Nephron progenitor cell (in vitro differentiated cells): ENCODE measurements around the gene LY6G5B.

Source experiments
- DNase-seq: peaks from one replicate; pipeline ENCODE4 v3.0.0; 2021
- H3K27ac Mint-ChIP-seq: 2 replicates; pipeline ENCODE4 v1.8.0; 2021; ENCODE audit warnings: mild to moderate bottlenecking, moderate library complexity, mixed read lengths
- H3K27me3 Mint-ChIP-seq: 2 replicates; pipeline ENCODE4 v1.8.0; 2021; ENCODE audit warnings: mild to moderate bottlenecking, low read depth, mixed read lengths; ENCODE audit not compliant: poor library complexity
- H3K36me3 Mint-ChIP-seq: 2 replicates; pipeline ENCODE4 v1.8.0; 2021; ENCODE audit warnings: low read depth, mixed read lengths
- H3K4me1 Mint-ChIP-seq: 2 replicates; pipeline ENCODE4 v1.8.0; 2021; ENCODE audit warnings: mixed read lengths
- H3K4me3 Mint-ChIP-seq: 2 replicates; pipeline ENCODE4 v1.8.0; 2021; ENCODE audit warnings: mild to moderate bottlenecking, moderate library complexity, mixed read lengths
- H3K9me3 Mint-ChIP-seq: 2 replicates; pipeline ENCODE4 v1.8.0; 2021; ENCODE audit warnings: mild to moderate bottlenecking, moderate library complexity, mixed read lengths
- TF ChIP-seq, protein P1 (sequence below): fragments of 200-600 bp; sonication (generic); IDR thresholded peaks from 2 replicates; pipeline ENCODE4 v1.5.0; 2021; ENCODE audit warnings: antibody characterized with exemption

The LY6G5B gene

DNA sequence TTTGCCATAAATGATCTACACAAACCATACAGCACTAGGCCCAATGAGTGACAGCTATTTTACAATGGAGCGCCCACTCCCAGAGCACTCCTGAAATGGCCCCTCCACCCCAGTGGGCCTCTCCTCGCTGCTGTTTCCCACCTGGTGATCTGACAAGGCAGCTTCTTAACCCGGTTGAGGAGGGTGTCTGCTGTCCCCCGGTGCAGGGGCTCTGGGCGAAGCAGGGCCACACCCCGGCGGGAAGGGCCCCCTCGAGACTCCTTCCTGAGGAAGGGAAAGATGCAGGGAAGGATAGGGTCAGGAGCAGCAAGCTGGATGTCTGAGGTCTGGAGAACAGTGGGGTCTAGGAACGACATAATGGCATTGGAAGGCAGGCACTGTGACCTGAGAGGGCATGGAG is 23.1 kb downstream of the LY6G5B start:
- Mint-ChIP-seq H3K27ac (peak overlapping the region; percentile 19), H3K9me3 (no peaks in the 10 kb centered on the region), H3K4me1 (peaks cover 21% of the 10 kb centered on the region), H3K27me3 (no peaks in the 10 kb centered on the region), H3K36me3 (peaks cover 58% of the 10 kb centered on the region), H3K4me3 (no peak overlapping the region)
- TF ChIP-seq, protein P1, sequence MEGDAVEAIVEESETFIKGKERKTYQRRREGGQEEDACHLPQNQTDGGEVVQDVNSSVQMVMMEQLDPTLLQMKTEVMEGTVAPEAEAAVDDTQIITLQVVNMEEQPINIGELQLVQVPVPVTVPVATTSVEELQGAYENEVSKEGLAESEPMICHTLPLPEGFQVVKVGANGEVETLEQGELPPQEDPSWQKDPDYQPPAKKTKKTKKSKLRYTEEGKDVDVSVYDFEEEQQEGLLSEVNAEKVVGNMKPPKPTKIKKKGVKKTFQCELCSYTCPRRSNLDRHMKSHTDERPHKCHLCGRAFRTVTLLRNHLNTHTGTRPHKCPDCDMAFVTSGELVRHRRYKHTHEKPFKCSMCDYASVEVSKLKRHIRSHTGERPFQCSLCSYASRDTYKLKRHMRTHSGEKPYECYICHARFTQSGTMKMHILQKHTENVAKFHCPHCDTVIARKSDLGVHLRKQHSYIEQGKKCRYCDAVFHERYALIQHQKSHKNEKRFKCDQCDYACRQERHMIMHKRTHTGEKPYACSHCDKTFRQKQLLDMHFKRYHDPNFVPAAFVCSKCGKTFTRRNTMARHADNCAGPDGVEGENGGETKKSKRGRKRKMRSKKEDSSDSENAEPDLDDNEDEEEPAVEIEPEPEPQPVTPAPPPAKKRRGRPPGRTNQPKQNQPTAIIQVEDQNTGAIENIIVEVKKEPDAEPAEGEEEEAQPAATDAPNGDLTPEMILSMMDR = no peak
- no peak for DNase-seq

DNA sequence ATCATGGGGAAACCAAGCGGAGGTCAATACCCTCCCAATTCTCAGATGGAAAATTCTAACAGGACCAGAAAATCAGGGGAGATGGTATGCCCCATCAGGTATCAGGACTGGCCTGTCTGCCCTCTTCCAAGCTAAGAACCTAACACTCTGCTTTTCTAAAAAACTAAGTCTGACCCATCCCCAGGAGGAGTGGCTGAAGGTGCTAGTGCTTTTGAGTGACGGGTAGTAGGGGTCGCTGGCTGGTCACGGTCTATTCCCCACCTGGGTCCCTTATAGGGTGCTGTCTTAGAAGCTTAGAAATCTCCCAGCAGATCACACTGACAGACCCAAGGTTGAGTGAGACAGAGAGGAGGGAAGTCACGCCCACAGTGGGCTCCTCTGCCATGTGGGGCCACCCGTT is 23.8 kb downstream of the LY6G5B start:
- TF ChIP-seq, protein P1 = no peak
- DNase-seq = no peak
- H3K27me3 Mint-ChIP-seq = no peaks in the 10 kb centered on the region
- H3K4me3 Mint-ChIP-seq = no peak overlapping the region
- no peak overlapping the region for H3K27ac Mint-ChIP-seq
- peaks cover 25% of the 10 kb centered on the region for H3K4me1 Mint-ChIP-seq
- peaks cover 60% of the 10 kb centered on the region for H3K36me3 Mint-ChIP-seq
- no peaks in the 10 kb centered on the region for H3K9me3 Mint-ChIP-seq

DNA sequence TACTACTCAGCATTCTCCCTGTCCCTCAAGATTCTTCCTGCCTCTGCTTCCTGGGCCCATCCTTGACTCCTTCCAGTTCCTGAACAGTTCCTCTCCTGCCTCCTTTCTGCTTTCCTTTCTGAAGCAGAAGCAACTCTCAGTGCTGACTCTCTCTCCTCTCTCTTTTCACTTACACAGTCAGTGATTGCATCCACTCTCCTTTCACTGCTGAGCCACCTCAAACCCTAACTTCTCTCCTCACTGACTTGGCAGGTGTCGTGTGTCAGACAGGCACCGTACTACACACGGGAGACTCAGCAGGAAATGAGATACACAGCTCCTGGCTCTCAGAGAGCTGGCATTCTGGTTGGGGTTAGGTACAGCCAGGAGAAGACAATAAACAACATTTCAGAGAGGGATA is 27.8 kb downstream of the LY6G5B start:
- Mint-ChIP-seq H3K4me3 (no peak overlapping the region), H3K27me3 (peaks cover 2% of the 10 kb centered on the region), H3K4me1 (peaks cover 31% of the 10 kb centered on the region), H3K27ac (peak overlapping the region; percentile 57), H3K36me3 (peaks cover 50% of the 10 kb centered on the region), H3K9me3 (no peaks in the 10 kb centered on the region)
- no peak for DNase-seq
- TF ChIP-seq, protein P1 = no peak

DNA sequence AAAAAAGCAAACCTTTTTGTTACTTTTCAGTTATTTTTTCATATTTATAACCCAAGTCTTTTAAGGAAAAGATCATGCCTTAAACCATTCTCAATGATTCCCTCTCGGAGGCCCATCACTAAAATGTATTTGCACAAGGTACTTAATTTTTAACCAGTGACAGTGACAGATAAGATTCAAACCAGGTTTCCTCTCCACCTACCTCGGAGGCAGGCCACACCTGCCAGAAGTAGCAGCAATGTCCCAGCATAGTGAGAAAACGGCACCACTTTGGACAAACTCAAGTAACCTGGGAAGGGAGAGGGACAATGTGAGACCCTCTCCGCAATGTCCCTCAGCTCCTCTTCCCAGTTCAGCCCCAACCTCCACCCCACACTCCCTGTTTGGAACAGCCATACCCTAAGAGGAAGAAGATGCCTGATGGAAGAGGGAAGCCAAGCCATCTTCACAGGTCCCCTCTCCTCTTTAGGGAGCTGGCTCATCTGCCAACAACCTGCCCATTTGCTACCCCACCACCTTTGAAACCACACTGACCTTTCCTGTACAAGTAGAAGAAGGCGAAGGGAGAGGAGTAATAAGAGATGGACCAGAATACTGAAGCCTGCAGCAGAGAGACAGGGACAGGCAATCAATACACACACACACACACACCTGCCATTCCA is 31.1 kb downstream of the LY6G5B start:
- H3K9me3 Mint-ChIP-seq = no peaks in the 10 kb centered on the region
- TF ChIP-seq, protein P1 = no peak

DNA sequence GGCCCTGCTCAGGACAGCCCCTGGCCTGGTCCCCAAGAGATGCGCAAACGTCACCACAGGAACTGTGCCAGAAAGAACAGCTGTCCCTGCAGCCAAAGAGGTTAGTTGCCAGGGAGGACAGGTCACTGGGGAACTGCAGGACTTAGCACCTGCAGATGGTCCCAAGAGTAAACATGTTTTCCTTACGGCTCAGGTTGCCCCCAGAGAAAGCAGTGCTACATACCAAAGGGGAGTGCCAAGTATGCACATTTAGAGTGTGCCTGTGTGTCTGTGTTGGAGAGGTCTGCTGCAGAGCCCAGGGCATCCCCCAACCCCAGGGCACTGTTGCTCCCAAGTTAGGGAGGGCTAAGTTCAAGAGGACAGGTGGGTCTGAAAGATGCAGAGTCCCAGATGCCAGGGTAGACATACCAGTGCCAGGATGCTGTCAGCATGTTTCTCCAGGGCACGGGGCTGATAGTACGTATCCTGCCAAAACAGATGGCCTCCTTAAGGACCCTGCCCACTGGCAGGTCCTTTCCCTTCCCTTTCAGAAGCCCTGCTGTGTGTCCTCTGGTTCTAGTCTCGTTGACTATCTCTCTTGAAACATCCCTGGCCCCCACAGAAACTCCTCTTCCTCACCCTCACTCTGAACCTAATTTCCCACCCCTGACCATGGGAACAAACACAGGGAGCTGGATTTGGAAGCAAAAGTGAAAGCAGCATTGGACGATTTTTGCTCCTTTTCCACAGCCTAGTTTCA is 32.1 kb downstream of the LY6G5B start:
- Mint-ChIP-seq H3K4me1 (peaks cover 39% of the 10 kb centered on the region), H3K9me3 (no peaks in the 10 kb centered on the region), H3K27ac (peak overlapping the region; percentile 96), H3K4me3 (peak overlapping the region; percentile 96), H3K36me3 (peaks cover 24% of the 10 kb centered on the region), H3K27me3 (peaks cover 7% of the 10 kb centered on the region)
- no peak for DNase-seq
- TF ChIP-seq, protein P1 = no peak

More for the DNA sequence above, 31.1 kb downstream of the LY6G5B start:
- DNase-seq = no peak
- Mint-ChIP-seq H3K27ac (peak overlapping the region; percentile 14), H3K27me3 (peaks cover 2% of the 10 kb centered on the region), H3K36me3 (peaks cover 31% of the 10 kb centered on the region), H3K4me3 (peak overlapping the region; percentile 66), H3K4me1 (peaks cover 37% of the 10 kb centered on the region)
